Liver (tissue), 3 donors: ENCODE measurements around the gene CYP8B1.
"Not testable (repeated sequence)": the region's sequence is repeated elsewhere in the genome, so short reads cannot be mapped to it uniquely, and the experiment has no call there.

Source experiments
- CTCF ChIP-seq: fragments of 150-350 bp; IDR thresholded peaks from 2 replicates; pipeline ENCODE4 v1.5.1; 2017; ENCODE audit warnings: improper control_type of control experiment, low read depth, low read length; ENCODE audit not compliant: missing input control
- EGR1 ChIP-seq, 2 donors: IDR thresholded peaks; 2 replicates each; pipeline ENCODE4 v1.6.1; 2016 to 2018; ENCODE audit warnings: antibody characterized with exemption in 2 of 2, low read depth in 2 of 2
- FOXA1 ChIP-seq: IDR thresholded peaks from 2 replicates; pipeline ENCODE4 v1.6.1; 2016; ENCODE audit warnings: antibody characterized with exemption
- GABPA ChIP-seq, 2 donors: IDR thresholded peaks in 1 of 2; conservative IDR thresholded peaks in 1 of 2; 2 replicates each; pipeline ENCODE4 v1.6.1; 2016; ENCODE audit warnings: antibody characterized with exemption in 2 of 2, mild to moderate bottlenecking in 1 of 2, moderate library complexity in 1 of 2
- HNF4A ChIP-seq, 2 donors: conservative IDR thresholded peaks; 2 replicates each; pipeline ENCODE4 v1.6.1; 2016; ENCODE audit warnings: antibody characterized with exemption in 2 of 2, mild to moderate bottlenecking in 2 of 2
- MAX ChIP-seq: IDR thresholded peaks from 2 replicates; pipeline ENCODE4 v1.6.1; 2016; ENCODE audit warnings: antibody characterized with exemption
- RAD21 ChIP-seq, 2 donors: IDR thresholded peaks; 2 replicates each; pipeline ENCODE4 v1.6.1; 2016; ENCODE audit warnings: antibody characterized with exemption in 2 of 2, mild to moderate bottlenecking in 2 of 2
- SP1 ChIP-seq: IDR thresholded peaks from 2 replicates; pipeline ENCODE4 v1.6.1; 2018; ENCODE audit warnings: antibody characterized with exemption, mild to moderate bottlenecking
- TAF1 ChIP-seq: conservative IDR thresholded peaks from 2 replicates; pipeline ENCODE4 v1.6.1; 2016; ENCODE audit warnings: antibody characterized with exemption, mild to moderate bottlenecking
- YY1 ChIP-seq: IDR thresholded peaks from 2 replicates; pipeline ENCODE4 v1.6.1; 2016; ENCODE audit warnings: antibody characterized with exemption, mild to moderate bottlenecking
- TF ChIP-seq, protein P1 (sequence below): IDR thresholded peaks from 2 replicates; pipeline ENCODE4 v1.6.1; 2016; ENCODE audit warnings: antibody characterized with exemption
- TF ChIP-seq, protein P2 (sequence below): IDR thresholded peaks from 2 replicates; pipeline ENCODE4 v1.6.1; 2016; ENCODE audit warnings: antibody characterized with exemption
- donor health status: healthy.
- donor health status: healthy.

- not testable (repeated sequence) for TF ChIP-seq CTCF; TAF1; GABPA (IDR thresholded peaks at IDR 0.05 in 1 of 2, conservative IDR thresholded peaks at IDR 0.05 in 1 of 2); SP1; RAD21 (IDR thresholded peaks at IDR 0.05); FOXA1; EGR1 (IDR thresholded peaks at IDR 0.05; ENCODE audit: low read depth in 2 of 2); MAX; YY1; HNF4A (conservative IDR thresholded peaks at IDR 0.05)
- TF ChIP-seq, protein P1, sequence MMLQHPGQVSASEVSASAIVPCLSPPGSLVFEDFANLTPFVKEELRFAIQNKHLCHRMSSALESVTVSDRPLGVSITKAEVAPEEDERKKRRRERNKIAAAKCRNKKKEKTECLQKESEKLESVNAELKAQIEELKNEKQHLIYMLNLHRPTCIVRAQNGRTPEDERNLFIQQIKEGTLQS = not testable (repeated sequence)
- TF ChIP-seq, protein P2, sequence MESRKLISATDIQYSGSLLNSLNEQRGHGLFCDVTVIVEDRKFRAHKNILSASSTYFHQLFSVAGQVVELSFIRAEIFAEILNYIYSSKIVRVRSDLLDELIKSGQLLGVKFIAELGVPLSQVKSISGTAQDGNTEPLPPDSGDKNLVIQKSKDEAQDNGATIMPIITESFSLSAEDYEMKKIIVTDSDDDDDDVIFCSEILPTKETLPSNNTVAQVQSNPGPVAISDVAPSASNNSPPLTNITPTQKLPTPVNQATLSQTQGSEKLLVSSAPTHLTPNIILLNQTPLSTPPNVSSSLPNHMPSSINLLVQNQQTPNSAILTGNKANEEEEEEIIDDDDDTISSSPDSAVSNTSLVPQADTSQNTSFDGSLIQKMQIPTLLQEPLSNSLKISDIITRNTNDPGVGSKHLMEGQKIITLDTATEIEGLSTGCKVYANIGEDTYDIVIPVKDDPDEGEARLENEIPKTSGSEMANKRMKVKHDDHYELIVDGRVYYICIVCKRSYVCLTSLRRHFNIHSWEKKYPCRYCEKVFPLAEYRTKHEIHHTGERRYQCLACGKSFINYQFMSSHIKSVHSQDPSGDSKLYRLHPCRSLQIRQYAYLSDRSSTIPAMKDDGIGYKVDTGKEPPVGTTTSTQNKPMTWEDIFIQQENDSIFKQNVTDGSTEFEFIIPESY = not testable (repeated sequence)
These were observed 7.7 kb upstream of the CYP8B1 start for GRCh38 chr3:42883251-42883930.
